Ramos (cell line): Measurements from ENCODE around the gene PPP2R2B.

ENCODE experiments used
- in situ Hi-C: fragments of 300-500 bp; cut with MboI; formaldehyde crosslinking; loops from one replicate; pipeline ENCODE4 v1.14.3; 2022; ENCODE audit warnings: low sequenced_read_pairs; ENCODE audit not compliant: unreplicated experiment

Gene PPP2R2B

GRCh38 chr5:146832985-146833732 is 45.4 kb downstream of the PPP2R2B start:
- in situ Hi-C loops: no loop called here

- in situ Hi-C loops: no loop called here
Measured at GRCh38 chr5:146828385-146828784, 50.2 kb downstream of the PPP2R2B start.

GRCh38 chr5:146827901-146828300 is 50.7 kb downstream of the PPP2R2B start:
- in situ Hi-C loops: no loop called here

- in situ Hi-C loops: no loop called here
Measured at GRCh38 chr5:146825033-146825432, 53.5 kb downstream of the PPP2R2B start.

- in situ Hi-C loops: no loop called here
Measured at GRCh38 chr5:146821732-146822131, 56.8 kb downstream of the PPP2R2B start.

GRCh38 chr5:146820987-146821386 is 57.6 kb downstream of the PPP2R2B start:
- in situ Hi-C loops: no loop called here

GRCh38 chr5:146818822-146819221 is 59.7 kb downstream of the PPP2R2B start:
- in situ Hi-C loops: no loop called here

- in situ Hi-C loops: no loop called here
Measured at GRCh38 chr5:146817973-146818372, 60.6 kb downstream of the PPP2R2B start.

- in situ Hi-C loops: no loop called here
Measured at GRCh38 chr5:146816775-146817387, 61.7 kb downstream of the PPP2R2B start.

GRCh38 chr5:146815411-146815810 is 63.1 kb downstream of the PPP2R2B start:
- in situ Hi-C loops: no loop called here

- in situ Hi-C loops: no loop called here
Measured at GRCh38 chr5:146813346-146814157, 65.0 kb downstream of the PPP2R2B start.

- in situ Hi-C loops: no loop called here
Measured at GRCh38 chr5:146805081-146805480, 73.5 kb downstream of the PPP2R2B start.

- in situ Hi-C loops: no loop called here
Measured at GRCh38 chr5:146802945-146803522, 75.5 kb downstream of the PPP2R2B start.

GRCh38 chr5:146799671-146800070 is 78.9 kb downstream of the PPP2R2B start:
- in situ Hi-C loops: no loop called here

- in situ Hi-C loops: no loop called here
Measured at GRCh38 chr5:146799231-146799630, 79.3 kb downstream of the PPP2R2B start.

GRCh38 chr5:146797658-146798057 is 80.9 kb downstream of the PPP2R2B start:
- in situ Hi-C loops: no loop called here

- in situ Hi-C loops: no loop called here
Measured at GRCh38 chr5:146796911-146797310, 81.6 kb downstream of the PPP2R2B start.

- in situ Hi-C loops: no loop called here
Measured at GRCh38 chr5:146796144-146796543, 82.4 kb downstream of the PPP2R2B start.

- in situ Hi-C loops: no loop called here
Measured at GRCh38 chr5:146794326-146795029, 84.1 kb downstream of the PPP2R2B start.

GRCh38 chr5:146793709-146794108 is 84.8 kb downstream of the PPP2R2B start:
- in situ Hi-C loops: no loop called here
